GM12878 (cell line): ENCODE measurements around the gene CALN1. TPM values are rescaled to one million over a fixed set of nuclear protein-coding genes. Genes with fewer than 3 reads are reported as not detected.

Source experiments
- ATAC-seq: fragments of 200-7000 bp; cut with Tn5 transposase; 3 replicates; pipeline ENCODE4 v1.9.1; 2020; ENCODE audit warnings: mild to moderate bottlenecking, moderate library complexity
- BruUV-seq: library from RNA; stranded (reverse); fragments of 400-500 nt; replicated peaks from 2 replicates; lab custom pipeline; 2021; lab: Mats Ljungman, UMichigan
- CTCF ChIA-PET: fragments of 300-600 bp; sonication (Branson Sonifier 250); formaldehyde crosslinking; extraction: SDS; loops from one replicate; lab custom pipeline; 2021; ENCODE audit warnings: inconsistent platforms; lab: Yijun Ruan, JAX
- POLR2A ChIA-PET: fragments of 350-600 bp; formaldehyde crosslinking; extraction: SDS; loops from one replicate; lab custom pipeline; 2021; ENCODE audit warnings: inconsistent platforms; lab: Charles Lee
- RAD21 ChIA-PET: fragments of 300-600 bp; sonication (Branson Sonifier 250); formaldehyde crosslinking; loops from one replicate; lab custom pipeline; 2023; ENCODE audit warnings: antibody characterized with exemption; ENCODE audit not compliant: unreplicated experiment; lab: Charles Lee
- SMC1A ChIA-PET: fragments of 300-600 bp; sonication (Branson Sonifier 250); formaldehyde crosslinking; loops from one replicate; lab custom pipeline; 2023; ENCODE audit not compliant: unreplicated experiment, uncharacterized antibody; lab: Charles Lee
- DNase-seq: peaks from one replicate; pipeline ENCODE4 v3.0.0-alpha.2; 2011; ENCODE audit warnings: low read depth, low spot score
- FAIRE-seq: peaks from 3 replicates; lab custom pipeline; 2011; peaks lifted over from hg19 to GRCh38; lab: Jason Lieb, UNC
- H2AFZ ChIP-seq: 2 replicates; pipeline ENCODE4 v1.6.0; 2011; ENCODE audit warnings: low read depth, low read length, control low read depth; ENCODE audit not compliant: control insufficient read depth
- H3K27ac ChIP-seq: 2 replicates; pipeline ENCODE4 v1.5.1; 2011; ENCODE audit warnings: control low read depth; ENCODE audit not compliant: control insufficient read depth, insufficient read depth
- H3K27me3 ChIP-seq, 2 experiments: replicated peaks in 1 of 2; 2 replicates each; pipeline versions ENCODE4 v1.6.0 to v1.6.1; 2011; ENCODE audit warnings: low read length in 1 of 2; ENCODE audit not compliant: control insufficient read depth in 2 of 2, insufficient read depth in 2 of 2
- H3K36me3 ChIP-seq, 2 experiments: 2 replicates each; pipeline ENCODE4 v1.5.1; 2011; ENCODE audit warnings: low read length in 1 of 2; ENCODE audit not compliant: control insufficient read depth in 2 of 2, insufficient read depth in 2 of 2
- H3K4me1 ChIP-seq: 2 replicates; pipeline ENCODE4 v1.6.1; 2011; ENCODE audit warnings: mild to moderate bottlenecking, low read length, moderate library complexity, mixed read lengths; ENCODE audit not compliant: control insufficient read depth, insufficient read depth
- H3K4me2 ChIP-seq: 2 replicates; pipeline ENCODE4 v1.6.0; 2011; ENCODE audit warnings: control low read depth; ENCODE audit not compliant: control insufficient read depth, insufficient read depth
- H3K4me3 ChIP-seq: fragments of 200-600 bp; sonication (generic); 2 replicates; pipeline ENCODE4 v1.5.1; 2016
- H3K79me2 ChIP-seq: 2 replicates; pipeline ENCODE4 v1.6.0; 2011; ENCODE audit warnings: low read length; ENCODE audit not compliant: control insufficient read depth, insufficient read depth
- H3K9ac ChIP-seq: 2 replicates; pipeline ENCODE4 v1.8.0; 2011; ENCODE audit warnings: low read length, control low read depth, mixed read lengths; ENCODE audit not compliant: control insufficient read depth, insufficient read depth
- H3K9me3 ChIP-seq: replicated peaks from 3 replicates; pipeline ENCODE4 v1.5.1; 2011; ENCODE audit warnings: mild to moderate bottlenecking, low read length; ENCODE audit not compliant: control insufficient read depth, insufficient read depth
- H4K20me1 ChIP-seq: 2 replicates; pipeline ENCODE4 v1.6.0; 2011; ENCODE audit not compliant: control insufficient read depth, insufficient read depth
- FOXM1 ChIP-seq: IDR thresholded peaks from 2 replicates; pipeline ENCODE4 v1.6.1; 2012; ENCODE audit warnings: low read depth, mild to moderate bottlenecking, inconsistent platforms, low read length, moderate library complexity
- HCFC1 ChIP-seq: fragments of 150-350 bp; IDR thresholded peaks from 2 replicates; pipeline ENCODE4 v1.6.1; 2014; ENCODE audit warnings: low read length
- KAT2A ChIP-seq: conservative IDR thresholded peaks from 2 replicates; pipeline ENCODE4 v1.6.1; 2011; ENCODE audit warnings: low read depth, low read length; ENCODE audit not compliant: control insufficient read depth
- NFYB ChIP-seq: IDR thresholded peaks from 2 replicates; pipeline ENCODE4 v1.6.1; 2011; ENCODE audit warnings: low read depth, mild to moderate bottlenecking, low read length, improper control_type of control experiment, moderate library complexity; ENCODE audit not compliant: insufficient read depth
- RCOR1 ChIP-seq: conservative IDR thresholded peaks from 2 replicates; pipeline ENCODE4 v1.6.1; 2012; ENCODE audit warnings: low read depth, low read length, improper control_type of control experiment
- SMC3 ChIP-seq: IDR thresholded peaks from 2 replicates; pipeline ENCODE4 v1.6.1; 2011; ENCODE audit warnings: low read length, improper control_type of control experiment, borderline replicate concordance
- YY1 ChIP-seq: IDR thresholded peaks from 2 replicates; pipeline ENCODE4 v1.6.1; 2011; ENCODE audit warnings: low read depth, mild to moderate bottlenecking, low read length
- ZBTB40 ChIP-seq: fragments of 450-650 bp; IDR thresholded peaks from 2 replicates; pipeline ENCODE4 v1.6.1; 2016; ENCODE audit warnings: mild to moderate bottlenecking, moderate library complexity, borderline replicate concordance
- ZNF592 ChIP-seq: fragments of 450-650 bp; IDR thresholded peaks from 2 replicates; pipeline ENCODE4 v1.6.1; 2017; ENCODE audit warnings: mild to moderate bottlenecking, moderate library complexity
- ZSCAN29 ChIP-seq: fragments of 450-650 bp; IDR thresholded peaks from 2 replicates; pipeline ENCODE4 v1.6.1; 2017; ENCODE audit warnings: mild to moderate bottlenecking, moderate library complexity
- WGBS: methylation state at CpG from one replicate; pipeline ENCODE4 v1.1.6; 2016; ENCODE audit warnings: low lambda C conversion rate; ENCODE audit not compliant: insufficient replicate concordance, insufficient coverage; ENCODE audit errors: missing lambda C conversion rate; 5-methylcytosine and 5-hydroxymethylcytosine counted together
- in situ Hi-C: fragments of 300-500 bp; cut with MboI; formaldehyde crosslinking; loops from 9 replicates; pipeline ENCODE4 v1.14.3; 2018; ENCODE audit warnings: mixed read lengths
- intact Hi-C: fragments of 100-400 bp; cut with micrococcal nuclease; formaldehyde crosslinking; loops from one replicate; pipeline ENCODE4 v1.14.2; 2022; ENCODE audit not compliant: unreplicated experiment
- polyA plus RNA-seq, 11 experiments: library from polyadenylated mRNA; depleted of rRNA in 4 of 11; unstranded in 6 of 11; stranded (reverse) in 5 of 11; fragments of >200 nt; fragmentation: Nextera tagmentation in 4 of 11; fragmentation: Illumina TruSeq in 1 of 11; extraction: Ambion mirVana in 4 of 11; extraction: Trizol in 1 of 11; gene quantifications; 1 replicate in 1 of 11; 2 replicates in 10 of 11; pipeline versions ENCODE4 v1.2.1 to v1.2.3, GENCODE V29; 2011 to 2016; ENCODE audit warnings: inconsistent platforms in 2 of 11, missing spikeins in 2 of 11, low read depth in 1 of 11
- total RNA-seq, 4 experiments: library from RNA; depleted of rRNA in 3 of 4; stranded (reverse); fragments of >200 nt in 3 of 4; fragmentation: Illumina TruSeq in 1 of 4; extraction: Trizol in 1 of 4; gene quantifications; 2 replicates each; pipeline versions ENCODE4 v1.2.1 to v1.2.3, GENCODE V29; 2013 to 2021
- TF ChIP-seq, protein P1 (sequence below): fragments of 450-650 bp; IDR thresholded peaks from 2 replicates; pipeline ENCODE4 v1.6.1; 2017; ENCODE audit warnings: mild to moderate bottlenecking, low read depth, inconsistent platforms; ENCODE audit not compliant: poor library complexity, severe bottlenecking
- TF ChIP-seq, protein P2 (sequence below): fragments of 450-650 bp; conservative IDR thresholded peaks from 2 replicates; pipeline ENCODE4 v1.6.1; 2017; ENCODE audit warnings: mild to moderate bottlenecking, moderate library complexity

CALN1 gene
- total and polyA plus RNA-seq, 10 of the 15 experiments (the other 5 are each of a cell fraction or from before 2014, with no cell fraction given), result 0.48 to 15.3 (median 1.6) TPM

GRCh38 chr7:72394016-72394415, 18.1 kb downstream of the CALN1 start:
- H4K20me1 ChIP-seq, result no peaks in the 10 kb centered on the region
- POLR2A ChIA-PET, result interaction anchor here (0.6 kb wide), 1 partner anchor 34 kb away, joined by 4 read pairs; no protein-coding TSS in a partner anchor
- WGBS, result 0% methylated on average over 1 of the region's 1 CpG
- FAIRE-seq (no peak), DNase-seq (no peak), ATAC-seq (no peak)
- RAD21 ChIA-PET, result no interaction called here
- no peaks in the 10 kb centered on the region for H3K9me3 ChIP-seq
- no peaks in the 10 kb centered on the region for H3K4me1 ChIP-seq
- no peak overlapping the region for H3K4me2 ChIP-seq
- intact Hi-C loops (no loop called here), in situ Hi-C loops (no loop called here)
- H3K36me3 ChIP-seq, result no peaks in the 10 kb centered on the region
- CTCF ChIA-PET, result interaction anchor here (0.5 to 1.0 kb wide), 2 partner anchors 19 to 1591 kb away, joined by 3 read pairs; no protein-coding TSS in a partner anchor
- H3K27me3 ChIP-seq, result no peaks in the 10 kb centered on the region
- no peaks in the 10 kb centered on the region for H3K79me2 ChIP-seq
- no peak overlapping the region for H3K4me3 ChIP-seq
- no peak overlapping the region for H2AFZ ChIP-seq
- no TSS peak for BruUV-seq
- no peak overlapping the region for H3K9ac ChIP-seq
- SMC1A ChIA-PET, result no interaction called here
- no peak overlapping the region for H3K27ac ChIP-seq
- TF ChIP-seq ZBTB40 (no peak), RCOR1 (no peak), SMC3 (no peak), KAT2A (no peak), YY1 (no peak), HCFC1 (no peak), FOXM1 (no peak), ZNF592 (no peak), NFYB (no peak), ZSCAN29 (no peak)
- TF ChIP-seq, protein P1, sequence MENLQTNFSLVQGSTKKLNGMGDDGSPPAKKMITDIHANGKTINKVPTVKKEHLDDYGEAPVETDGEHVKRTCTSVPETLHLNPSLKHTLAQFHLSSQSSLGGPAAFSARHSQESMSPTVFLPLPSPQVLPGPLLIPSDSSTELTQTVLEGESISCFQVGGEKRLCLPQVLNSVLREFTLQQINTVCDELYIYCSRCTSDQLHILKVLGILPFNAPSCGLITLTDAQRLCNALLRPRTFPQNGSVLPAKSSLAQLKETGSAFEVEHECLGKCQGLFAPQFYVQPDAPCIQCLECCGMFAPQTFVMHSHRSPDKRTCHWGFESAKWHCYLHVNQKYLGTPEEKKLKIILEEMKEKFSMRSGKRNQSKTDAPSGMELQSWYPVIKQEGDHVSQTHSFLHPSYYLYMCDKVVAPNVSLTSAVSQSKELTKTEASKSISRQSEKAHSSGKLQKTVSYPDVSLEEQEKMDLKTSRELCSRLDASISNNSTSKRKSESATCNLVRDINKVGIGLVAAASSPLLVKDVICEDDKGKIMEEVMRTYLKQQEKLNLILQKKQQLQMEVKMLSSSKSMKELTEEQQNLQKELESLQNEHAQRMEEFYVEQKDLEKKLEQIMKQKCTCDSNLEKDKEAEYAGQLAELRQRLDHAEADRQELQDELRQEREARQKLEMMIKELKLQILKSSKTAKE, result no peak
- TF ChIP-seq, protein P2, sequence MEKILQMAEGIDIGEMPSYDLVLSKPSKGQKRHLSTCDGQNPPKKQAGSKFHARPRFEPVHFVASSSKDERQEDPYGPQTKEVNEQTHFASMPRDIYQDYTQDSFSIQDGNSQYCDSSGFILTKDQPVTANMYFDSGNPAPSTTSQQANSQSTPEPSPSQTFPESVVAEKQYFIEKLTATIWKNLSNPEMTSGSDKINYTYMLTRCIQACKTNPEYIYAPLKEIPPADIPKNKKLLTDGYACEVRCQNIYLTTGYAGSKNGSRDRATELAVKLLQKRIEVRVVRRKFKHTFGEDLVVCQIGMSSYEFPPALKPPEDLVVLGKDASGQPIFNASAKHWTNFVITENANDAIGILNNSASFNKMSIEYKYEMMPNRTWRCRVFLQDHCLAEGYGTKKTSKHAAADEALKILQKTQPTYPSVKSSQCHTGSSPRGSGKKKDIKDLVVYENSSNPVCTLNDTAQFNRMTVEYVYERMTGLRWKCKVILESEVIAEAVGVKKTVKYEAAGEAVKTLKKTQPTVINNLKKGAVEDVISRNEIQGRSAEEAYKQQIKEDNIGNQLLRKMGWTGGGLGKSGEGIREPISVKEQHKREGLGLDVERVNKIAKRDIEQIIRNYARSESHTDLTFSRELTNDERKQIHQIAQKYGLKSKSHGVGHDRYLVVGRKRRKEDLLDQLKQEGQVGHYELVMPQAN, result no peak
